Stomach (tissue), 4 donors: Measurements from ENCODE around the gene ARHGAP24.

ENCODE experiments used
- CTCF ChIP-seq, 7 experiments: fragments of 450-650 bp in 4 of 7; fragments of 200-600 bp in 3 of 7; sonication (generic) in 3 of 7; IDR thresholded peaks; one replicate each; pipeline ENCODE4 v1.5.1; 2016 to 2019; ENCODE audit warnings: antibody characterized with exemption in 7 of 7, control low read depth in 2 of 7, mild to moderate bottlenecking in 1 of 7
- EP300 ChIP-seq: sonication (generic); formaldehyde crosslinking; IDR thresholded peaks from one replicate; pipeline ENCODE4 v1.6.1; 2017; ENCODE audit warnings: antibody characterized with exemption
- POLR2AphosphoS5 ChIP-seq, 3 donors: sonication (generic); formaldehyde crosslinking; IDR thresholded peaks; one replicate each; pipeline ENCODE4 v1.6.1; 2016; ENCODE audit warnings: antibody characterized with exemption in 3 of 3

- TF ChIP-seq EP300 (no peak), POLR2AphosphoS5 (IDR thresholded peaks at IDR 0.05) (no peak), CTCF (IDR thresholded peaks at IDR 0.05) (no peak)
Measured at GRCh38 chr4:85769009-85769408, 294.1 kb downstream of the ARHGAP24 start.
